HFFc6 (cell line): ENCODE results near the gene HACD1. TPM values are rescaled to one million over a fixed set of nuclear protein-coding genes. Genes with fewer than 3 reads are reported as not detected.

Experiments used
- DNase-seq: peaks from one replicate; pipeline ENCODE4 v3.0.0-alpha.2; 2018
- H3K27ac Mint-ChIP-seq: 2 replicates; pipeline ENCODE4 v1.8.0; 2020; ENCODE audit warnings: mild to moderate bottlenecking, mixed read lengths
- H3K27me3 Mint-ChIP-seq: 2 replicates; pipeline ENCODE4 v1.8.0; 2021; ENCODE audit warnings: mild to moderate bottlenecking, moderate library complexity, mixed read lengths; ENCODE audit not compliant: insufficient read depth
- H3K36me3 Mint-ChIP-seq: 2 replicates; pipeline ENCODE4 v1.8.0; 2021; ENCODE audit warnings: low read depth, mixed read lengths
- H3K4me1 Mint-ChIP-seq: 2 replicates; pipeline ENCODE4 v1.8.0; 2020; ENCODE audit warnings: low read depth, mixed read lengths
- H3K4me3 Mint-ChIP-seq: 2 replicates; pipeline ENCODE4 v1.8.0; 2020; ENCODE audit warnings: mild to moderate bottlenecking, moderate library complexity, mixed read lengths
- H3K9me3 Mint-ChIP-seq: 2 replicates; pipeline ENCODE4 v1.8.0; 2020; ENCODE audit warnings: mild to moderate bottlenecking, mixed read lengths
- total RNA-seq, 6 experiments: library from RNA; stranded (reverse); fragmentation: NEBNext Ultra II Directional; extraction: Animal tissue kit (Norgen Biotek cat#: 25700); gene quantifications; 2 replicates in 1 of 6; 3 replicates in 5 of 6; pipeline ENCODE4 v1.2.3, GENCODE V29; 2021
- TF ChIP-seq, protein P1 (sequence below): fragments of 200-600 bp; sonication (generic); IDR thresholded peaks from 2 replicates; pipeline ENCODE4 v1.5.0; 2021; ENCODE audit warnings: antibody characterized with exemption, mild to moderate bottlenecking

HACD1 gene
- total RNA-seq, 6 experiments from 2014 or later, result 84.6 to 138 (median 100) TPM

- Mint-ChIP-seq H3K27me3 (no peaks in the 10 kb centered on the region), H3K9me3 (no peaks in the 10 kb centered on the region), H3K36me3 (peaks cover 10% of the 10 kb centered on the region), H3K4me1 (peaks cover 26% of the 10 kb centered on the region), H3K27ac (no peak overlapping the region; the same call in 1 of the 2 replicates), H3K4me3 (no peak overlapping the region)
- TF ChIP-seq, protein P1, sequence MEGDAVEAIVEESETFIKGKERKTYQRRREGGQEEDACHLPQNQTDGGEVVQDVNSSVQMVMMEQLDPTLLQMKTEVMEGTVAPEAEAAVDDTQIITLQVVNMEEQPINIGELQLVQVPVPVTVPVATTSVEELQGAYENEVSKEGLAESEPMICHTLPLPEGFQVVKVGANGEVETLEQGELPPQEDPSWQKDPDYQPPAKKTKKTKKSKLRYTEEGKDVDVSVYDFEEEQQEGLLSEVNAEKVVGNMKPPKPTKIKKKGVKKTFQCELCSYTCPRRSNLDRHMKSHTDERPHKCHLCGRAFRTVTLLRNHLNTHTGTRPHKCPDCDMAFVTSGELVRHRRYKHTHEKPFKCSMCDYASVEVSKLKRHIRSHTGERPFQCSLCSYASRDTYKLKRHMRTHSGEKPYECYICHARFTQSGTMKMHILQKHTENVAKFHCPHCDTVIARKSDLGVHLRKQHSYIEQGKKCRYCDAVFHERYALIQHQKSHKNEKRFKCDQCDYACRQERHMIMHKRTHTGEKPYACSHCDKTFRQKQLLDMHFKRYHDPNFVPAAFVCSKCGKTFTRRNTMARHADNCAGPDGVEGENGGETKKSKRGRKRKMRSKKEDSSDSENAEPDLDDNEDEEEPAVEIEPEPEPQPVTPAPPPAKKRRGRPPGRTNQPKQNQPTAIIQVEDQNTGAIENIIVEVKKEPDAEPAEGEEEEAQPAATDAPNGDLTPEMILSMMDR, result peak; percentile 93
- peak; percentile 53 for DNase-seq
Observed at GRCh38 chr10:17607603-17608332, 9.4 kb downstream of the HACD1 start.

- Mint-ChIP-seq H3K27ac (peak overlapping the region; percentile 31; the same call in 1 of the 2 replicates), H3K4me1 (peaks cover 22% of the 10 kb centered on the region), H3K36me3 (peaks cover 4% of the 10 kb centered on the region; the same call in 1 of the 2 replicates), H3K4me3 (no peak overlapping the region), H3K27me3 (no peaks in the 10 kb centered on the region), H3K9me3 (no peaks in the 10 kb centered on the region)
- TF ChIP-seq, protein P1, result no peak
- no peak for DNase-seq
Observed at GRCh38 chr10:17607060-17607459, 10.1 kb downstream of the HACD1 start.

DNA sequence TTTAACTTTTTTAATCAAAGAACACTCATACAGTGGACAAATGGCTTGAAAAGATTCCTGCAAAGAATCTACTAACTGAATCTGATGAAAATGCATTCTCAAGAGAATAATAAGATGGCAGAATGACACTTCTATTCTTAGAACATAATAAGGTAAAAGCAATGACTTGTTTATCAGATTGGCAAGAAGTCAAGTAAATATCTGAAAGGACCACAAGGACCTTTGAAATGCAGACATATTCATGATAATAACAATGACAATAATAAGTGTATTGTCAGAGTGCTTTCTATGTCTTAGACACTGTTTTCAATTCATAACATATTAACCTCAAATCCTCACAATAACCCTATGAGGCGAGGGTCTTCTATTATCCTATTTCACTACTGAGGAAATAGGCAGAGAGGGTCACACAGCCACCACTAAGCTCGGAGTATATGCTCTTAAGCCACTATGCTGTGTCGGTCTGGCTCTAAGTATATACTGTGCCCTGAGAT lies 10.6 kb downstream of the HACD1 start:
- peaks cover 21% of the 10 kb centered on the region for H3K4me1 Mint-ChIP-seq

GRCh38 chr10:17605936-17606335 lies 11.2 kb downstream of the HACD1 start:
- H3K27me3 Mint-ChIP-seq, result no peaks in the 10 kb centered on the region
- TF ChIP-seq, protein P1, result no peak
- H3K4me3 Mint-ChIP-seq, result no peak overlapping the region
- H3K36me3 Mint-ChIP-seq, result peaks cover 4% of the 10 kb centered on the region; the same call in 1 of the 2 replicates
- H3K27ac Mint-ChIP-seq, result no peak overlapping the region
- no peaks in the 10 kb centered on the region for H3K9me3 Mint-ChIP-seq
- no peak for DNase-seq
- H3K4me1 Mint-ChIP-seq, result peaks cover 21% of the 10 kb centered on the region

More for the DNA sequence above, 10.6 kb downstream of the HACD1 start:
- Mint-ChIP-seq H3K27me3 (no peaks in the 10 kb centered on the region), H3K4me3 (no peak overlapping the region), H3K9me3 (no peaks in the 10 kb centered on the region), H3K27ac (no peak overlapping the region), H3K36me3 (peaks cover 7% of the 10 kb centered on the region; the same call in 1 of the 2 replicates)
- TF ChIP-seq, protein P1, result no peak
- DNase-seq, result no peak

DNA sequence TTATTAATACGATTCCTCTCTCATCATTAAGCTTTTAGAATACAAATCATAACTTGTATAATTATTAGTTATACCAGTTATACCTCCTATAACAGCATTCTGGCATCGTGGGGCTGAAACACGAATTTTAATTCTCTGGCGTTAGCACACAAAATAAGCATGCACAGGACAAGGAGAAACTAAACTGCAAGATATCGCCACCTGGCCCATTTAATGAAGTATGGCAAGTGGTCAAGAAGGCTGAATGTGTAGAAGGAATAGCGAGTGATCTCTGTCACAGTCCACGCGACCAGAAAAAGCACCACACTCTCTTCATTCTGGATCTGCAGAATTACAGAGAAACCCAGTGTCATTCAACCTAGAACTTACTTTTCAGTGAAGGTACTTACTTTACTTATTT lies 18.1 kb downstream of the HACD1 start:
- Mint-ChIP-seq H3K27ac (no peak overlapping the region), H3K9me3 (no peaks in the 10 kb centered on the region), H3K27me3 (no peaks in the 10 kb centered on the region), H3K4me1 (peaks cover 5% of the 10 kb centered on the region; the same call in 1 of the 2 replicates), H3K36me3 (peaks cover 9% of the 10 kb centered on the region; the same call in 1 of the 2 replicates), H3K4me3 (no peak overlapping the region)
- TF ChIP-seq, protein P1, result peak; percentile 53
- peak; percentile 12 for DNase-seq
